Motor neuron (in vitro differentiated cells): ENCODE data around the gene PCDHGA2. TPM values are rescaled to one million over a fixed set of nuclear protein-coding genes. Genes with fewer than 3 reads are reported as not detected.
"Not testable (repeated sequence)": the region's sequence is repeated elsewhere in the genome, so short reads cannot be mapped to it uniquely, and the experiment has no call there.

Experiments used
- ATAC-seq, 8 experiments: fragments of 200-7000 bp; cut with Tn5 transposase; replicated peaks in 6 of 8; 2 replicates each; pipeline ENCODE4 v1.8.0; 2021; ENCODE audit warnings: mild to moderate bottlenecking in 8 of 8, moderate library complexity in 8 of 8
- H3K27ac ChIP-seq, 2 donors: fragments of 250-450 bp; sonication (Bioruptor Pico); 2 replicates each; pipeline ENCODE4 v1.9.0; 2021; ENCODE audit warnings: antibody characterized with exemption in 2 of 2, mild to moderate bottlenecking in 2 of 2, moderate library complexity in 1 of 2
- H3K4me1 ChIP-seq, 2 donors: fragments of 250-450 bp; sonication (Bioruptor Pico); replicated peaks in 1 of 2; 2 replicates each; pipeline ENCODE4 v1.6.1; 2021; ENCODE audit warnings: antibody characterized with exemption in 2 of 2, mild to moderate bottlenecking in 2 of 2, moderate library complexity in 1 of 2
- H3K4me3 ChIP-seq, 5 donors: fragments of 250-450 bp; sonication (Bioruptor Pico); 2 replicates each; pipeline ENCODE4 v1.9.0; 2021; ENCODE audit warnings: antibody characterized with exemption in 5 of 5, mild to moderate bottlenecking in 5 of 5, moderate library complexity in 4 of 5
- WGBS, 10 experiments: fragments of 450-650 bp; shearing (Covaris generic); methylation state at CpG; one replicate each; pipeline ENCODE4 v1.0.0; 2022; 5-methylcytosine and 5-hydroxymethylcytosine counted together
- in situ Hi-C, 9 experiments: fragments of 400-800 bp; cut with MboI; loops; one replicate each; pipeline ENCODE4 v1.15.0; 2021; ENCODE audit warnings: low sequenced_read_pairs in 9 of 9, low pct_unique_long_range_greater_than_20kb in 2 of 9; ENCODE audit not compliant: unreplicated experiment in 9 of 9
- total RNA-seq, 8 experiments: library from RNA; unstranded; fragments of 300-600 nt; gene quantifications; 2 replicates each; pipeline versions ENCODE4 v1.2.3 to v1.2.4, GENCODE V29; 2022

The PCDHGA2 gene
- total RNA-seq = 1 to 10 TPM in 2 of 8 experiments, under 1 TPM in 6; 0.16 to 1.5 (median 0.34) TPM

DNA sequence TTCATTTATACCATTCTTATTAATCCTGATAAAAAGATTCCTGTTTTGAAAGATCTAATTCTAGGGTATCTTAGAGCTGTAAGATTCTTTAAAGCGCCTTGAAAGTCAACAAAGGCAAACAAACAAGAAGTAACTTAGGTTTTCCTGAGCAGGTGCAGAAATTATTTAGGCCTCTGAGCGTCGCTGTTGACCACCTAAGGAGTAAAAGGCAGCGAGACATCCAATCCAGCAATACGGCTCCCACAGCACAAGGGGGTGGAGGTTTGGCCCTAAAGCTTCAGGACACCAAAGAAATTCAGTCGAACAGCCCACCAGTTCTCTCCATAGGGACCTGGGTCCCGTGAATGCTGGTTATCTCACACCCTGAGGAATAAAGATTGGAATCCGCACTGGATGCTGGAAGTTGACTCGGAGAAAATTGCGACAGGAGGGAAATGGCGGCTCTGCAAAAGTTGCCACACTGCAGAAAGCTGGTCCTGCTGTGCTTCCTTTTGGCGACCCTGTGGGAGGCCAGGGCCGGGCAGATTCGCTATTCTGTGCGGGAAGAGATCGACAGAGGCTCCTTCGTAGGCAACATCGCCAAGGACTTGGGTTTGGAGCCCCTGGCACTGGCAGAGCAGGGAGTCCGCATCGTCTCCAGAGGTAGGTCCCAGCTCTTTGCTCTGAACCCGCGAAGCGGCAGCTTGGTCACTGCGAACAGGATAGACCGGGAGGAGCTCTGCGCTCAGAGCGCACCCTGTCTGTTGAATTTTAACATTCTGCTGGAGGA, at the start of gene PCDHGA2:
Gene PCDHGA2, plus strand, starts transcription at position 223 of the 769 bp plus-strand sequence.
- in situ Hi-C loops = no loop called here
- 18 to 91% (median 70%) methylated on average over 2 to 26 of the region's 27 CpGs; no CpG with 5 or more reads in 1 of the 10 experiments for WGBS, 10 experiments
- no peaks in the 10 kb centered on the region for H3K4me1 ChIP-seq
- H3K4me3 ChIP-seq = no peak within 1 kb of the TSS
- peak in 1 of 8 experiments; percentile 52 for ATAC-seq
- no peak within 1 kb of the TSS for H3K27ac ChIP-seq

- Histone ChIP-seq H3K27ac (no peak overlapping the region), H3K4me3 (no peak overlapping the region), H3K4me1 (no peaks in the 10 kb centered on the region)
- no peak for ATAC-seq
- in situ Hi-C loops = no loop called here
- WGBS, 10 experiments = 47 to 84% (median 81%) methylated on average over 1 to 4 of the region's 4 CpGs; no CpG with 5 or more reads in 4 of the 10 experiments
Measured at GRCh38 chr5:141298376-141298775, 40.2 kb upstream of the PCDHGA2 start.

DNA sequence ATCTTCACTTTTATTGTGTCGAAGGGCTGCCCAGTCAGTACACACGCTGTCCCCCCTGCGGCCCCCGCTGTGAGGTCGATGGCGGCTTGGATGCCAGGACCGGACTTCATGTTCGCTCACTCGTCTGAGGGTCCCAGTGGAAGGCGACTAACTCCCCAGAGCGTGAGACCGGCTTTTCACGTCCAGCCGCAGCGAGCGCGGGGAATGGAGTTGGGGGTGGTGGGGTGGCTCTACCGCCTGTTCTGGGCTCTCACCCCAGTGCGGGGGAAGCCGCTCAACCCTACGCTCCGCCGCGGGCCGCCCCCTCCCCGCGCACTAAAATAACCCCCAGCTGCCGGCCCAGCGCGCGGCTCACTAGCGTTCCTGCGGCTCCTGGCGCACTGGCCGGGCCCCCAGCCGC, 34.8 kb upstream of the PCDHGA2 start, which contains the start of gene SLC25A2:
Gene SLC25A2, minus strand, starts transcription at position 294 of the 400 bp plus-strand sequence. Its CDS starts 184 bp downstream, at position 110.
- Histone ChIP-seq H3K4me3 (no peak within 1 kb of the TSS), H3K27ac (no peak within 1 kb of the TSS), H3K4me1 (no peaks in the 10 kb centered on the region)
- 60 to 82% (median 60%) methylated on average over 1 to 3 of the region's 36 CpGs; no CpG with 5 or more reads in 7 of the 10 experiments for WGBS, 10 experiments
- no peak for ATAC-seq
- in situ Hi-C loops = no loop called here

- Histone ChIP-seq H3K27ac (no peak overlapping the region), H3K4me3 (no peak overlapping the region), H3K4me1 (no peaks in the 10 kb centered on the region)
- ATAC-seq = no peak
- 67 to 100% (median 100%) methylated on average over 1 of the region's 1 CpG; no CpG with 5 or more reads in 5 of the 10 experiments for WGBS, 10 experiments
- in situ Hi-C loops = no loop called here
Measured at GRCh38 chr5:141306630-141307029, 31.9 kb upstream of the PCDHGA2 start.

GRCh38 chr5:141313711-141314110, 24.8 kb upstream of the PCDHGA2 start:
- H3K4me1 ChIP-seq = no peaks in the 10 kb centered on the region
- H3K27ac ChIP-seq = no peak overlapping the region
- H3K4me3 ChIP-seq = no peak overlapping the region
- ATAC-seq = no peak
- in situ Hi-C loops = no loop called here

- H3K27ac ChIP-seq, ATAC-seq, H3K4me3 ChIP-seq, H3K4me1 ChIP-seq, in situ Hi-C loops: not testable (repeated sequence)
- 40 to 100% (median 77%) methylated on average over 1 to 4 of the region's 4 CpGs for WGBS, 10 experiments
Measured at GRCh38 chr5:141316963-141317362, 21.6 kb upstream of the PCDHGA2 start.

DNA sequence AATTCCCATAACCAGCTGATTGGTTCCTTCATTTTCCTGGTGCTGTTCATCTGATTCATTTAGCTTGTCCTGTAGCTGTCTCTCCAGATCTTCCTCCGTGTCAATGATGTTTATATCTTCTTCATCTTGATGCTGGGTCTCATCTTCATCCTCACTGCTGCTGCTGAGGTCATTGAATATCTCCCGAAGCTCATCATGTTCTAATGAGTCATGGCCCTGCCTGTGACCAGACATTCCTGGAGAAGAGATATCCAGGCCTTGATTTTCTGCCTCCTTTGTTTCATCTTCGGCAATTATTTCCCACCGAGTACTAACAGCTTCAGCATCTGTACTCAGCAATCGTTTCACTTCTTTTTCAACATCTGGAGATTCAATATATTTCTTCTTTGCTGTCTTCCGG, 19.4 kb upstream of the PCDHGA2 start:
- H3K4me1 ChIP-seq = no peaks in the 10 kb centered on the region
- WGBS, 10 experiments = 84 to 100% (median 98%) methylated on average over 3 to 6 of the region's 6 CpGs; no CpG with 5 or more reads in 1 of the 10 experiments
- peak overlapping the region in 3 of 5 donors; percentile 66 to 72 (median 67) for H3K4me3 ChIP-seq
- no peak overlapping the region for H3K27ac ChIP-seq
- no peak for ATAC-seq
- in situ Hi-C loops = no loop called here

DNA sequence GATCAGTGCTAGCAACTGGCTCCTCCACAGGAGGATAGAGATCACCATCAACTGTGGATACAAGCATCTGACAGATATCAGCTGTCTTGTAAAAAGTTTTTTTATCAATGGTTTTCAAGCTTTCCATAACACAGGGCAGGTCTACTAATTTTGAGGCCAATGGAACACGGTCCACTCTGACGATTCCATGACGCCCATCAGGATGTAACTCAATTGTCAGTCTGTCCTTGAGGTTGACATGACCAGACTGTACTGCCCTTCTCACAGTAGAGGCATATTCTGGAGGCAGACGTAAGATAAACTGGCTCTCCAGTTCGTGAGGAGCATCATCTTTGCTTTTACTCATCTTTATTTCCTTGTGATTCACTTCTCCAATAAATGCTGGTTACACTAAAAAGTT, 18.9 kb upstream of the PCDHGA2 start:
- Histone ChIP-seq H3K27ac (no peak overlapping the region), H3K4me3 (peak overlapping the region; percentile 48 to 72 (median 67)), H3K4me1 (no peaks in the 10 kb centered on the region)
- ATAC-seq = no peak
- in situ Hi-C loops = no loop called here
- WGBS, 10 experiments = 31 to 93% (median 83%) methylated on average over 2 to 5 of the region's 5 CpGs; no CpG with 5 or more reads in 1 of the 10 experiments

- WGBS, 10 experiments = 0 to 55% (median 16%) methylated on average over 1 to 38 of the region's 67 CpGs
- Histone ChIP-seq H3K4me1 (no peaks in the 10 kb centered on the region), H3K4me3 (peak within 1 kb of the TSS; percentile 48 to 72 (median 67)), H3K27ac (peak within 1 kb of the TSS; percentile 93 to 96)
- ATAC-seq = peak; percentile 95 to 99 (median 98)
- in situ Hi-C loops = no loop called here
Measured at GRCh38 chr5:141320225-141321169, 18.1 kb upstream of the PCDHGA2 start, which contains the start of gene TAF7. Gene TAF7, minus strand, starts transcription at chr5:141320784. Its CDS starts 740 bp downstream, at chr5:141320044.

GRCh38 chr5:141322261-141322660, 16.3 kb upstream of the PCDHGA2 start:
- Histone ChIP-seq H3K4me1 (no peaks in the 10 kb centered on the region), H3K4me3 (no peak overlapping the region), H3K27ac (no peak overlapping the region)
- WGBS, 10 experiments = 50 to 96% (median 83%) methylated on average over 1 to 3 of the region's 3 CpGs
- in situ Hi-C loops = no loop called here
- ATAC-seq = no peak

DNA sequence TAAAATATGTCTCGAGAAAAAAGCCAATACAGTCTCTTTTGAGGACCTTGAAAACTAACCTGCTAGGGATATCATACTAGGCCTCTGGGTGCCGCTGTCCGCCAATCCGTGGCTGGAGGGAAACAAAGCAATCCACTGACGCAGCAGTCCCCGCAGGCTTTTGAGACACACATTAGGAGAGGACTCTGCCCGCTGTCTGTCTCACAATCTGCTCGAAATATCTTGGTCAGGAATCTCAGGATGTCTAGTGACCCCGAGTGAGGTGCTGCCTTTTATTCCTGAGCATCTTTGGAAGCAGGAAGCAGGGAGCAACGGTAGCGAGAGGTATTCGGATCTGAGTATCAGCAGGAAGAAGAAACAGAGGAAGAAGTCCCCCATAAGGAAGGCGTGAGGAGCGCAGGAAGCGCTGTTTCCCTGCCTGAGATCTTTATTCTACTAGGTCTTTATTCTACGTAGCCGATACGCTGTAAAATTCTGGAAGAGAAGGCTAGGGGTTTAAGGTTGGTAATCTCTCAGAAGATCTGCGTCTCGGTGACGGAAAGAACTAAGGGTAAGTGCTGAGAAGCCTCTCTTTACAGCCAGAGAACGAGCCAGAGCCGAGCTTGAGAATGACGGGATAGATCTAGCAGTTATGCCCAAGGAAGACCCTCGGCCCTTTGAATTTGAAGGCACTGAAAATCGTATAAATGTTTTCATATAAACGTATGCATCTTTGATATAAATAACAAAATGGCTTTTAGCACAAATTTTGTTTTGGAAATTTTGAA, 12.3 kb upstream of the PCDHGA2 start:
- H3K4me3 ChIP-seq = peak overlapping the region in 1 of 5 donors; percentile 32
- ATAC-seq = peak in 5 of 8 experiments; percentile 62 to 94 (median 72)
- 6 to 89% (median 47%) methylated on average over 8 to 23 of the region's 27 CpGs for WGBS, 10 experiments
- in situ Hi-C loops = no loop called here
- H3K4me1 ChIP-seq = no peaks in the 10 kb centered on the region
- no peak overlapping the region for H3K27ac ChIP-seq

- Histone ChIP-seq H3K4me1 (no peaks in the 10 kb centered on the region), H3K4me3 (no peak overlapping the region), H3K27ac (no peak overlapping the region)
- in situ Hi-C loops = no loop called here
- WGBS, 10 experiments = 59 to 89% (median 80%) methylated on average over 1 to 7 of the region's 8 CpGs; no CpG with 5 or more reads in 7 of the 10 experiments
- no peak for ATAC-seq
Measured at GRCh38 chr5:141328231-141328630, 10.3 kb upstream of the PCDHGA2 start.
